Measurements from ENCODE around the gene IPO13.

DNA sequence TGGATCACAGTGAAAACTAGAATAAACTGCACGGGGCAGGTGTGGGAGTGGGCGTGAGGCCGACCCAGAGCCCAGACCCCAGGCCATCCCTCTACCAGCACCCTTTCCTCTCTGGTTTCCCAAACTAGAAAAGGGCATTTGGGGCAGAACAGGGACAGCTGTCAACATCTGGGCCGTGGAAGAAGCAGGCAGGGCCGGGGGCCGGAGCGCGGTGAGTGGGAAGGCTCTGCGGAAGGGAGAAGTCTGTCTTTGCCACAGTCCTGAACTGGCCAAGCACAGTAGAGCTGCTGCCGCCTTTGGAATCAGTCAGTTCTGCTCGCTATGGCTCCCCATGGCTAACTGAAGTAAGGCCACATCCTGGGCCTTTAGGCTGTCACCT, 51.2 kb downstream of the IPO13 start:
- no peak for TF ChIP-seq CTCF (conservative IDR thresholded peaks at IDR 0.05; ENCODE audit: low read depth, low read length)
- TF ChIP-seq EZH2 (IDR thresholded peaks at IDR 0.05; ENCODE audit: low read length, unreplicated experiment) = no peak
